Liver (tissue), 9 donors: ENCODE measurements around the gene ZPBP2. TPM values are rescaled to one million over a fixed set of nuclear protein-coding genes. Genes with fewer than 3 reads are reported as not detected.

Experiments used
- DNase-seq: peaks from one replicate; pipeline ENCODE4 v3.0.0-alpha.2; 2017; ENCODE audit warnings: low spot score
- H3K27ac ChIP-seq, 2 donors: one replicate each; pipeline ENCODE4 v1.7.0; 2013; ENCODE audit warnings: inconsistent platforms in 2 of 2, low read length in 2 of 2, control low read depth in 1 of 2, low read depth in 1 of 2, mild to moderate bottlenecking in 1 of 2
- H3K27me3 ChIP-seq, 4 donors: one replicate each; pipeline versions ENCODE4 v1.6.1 to v1.7.0; 2013; ENCODE audit warnings: low read length in 3 of 4, inconsistent platforms in 1 of 4, mild to moderate bottlenecking in 1 of 4, moderate library complexity in 1 of 4; ENCODE audit not compliant: control insufficient read depth in 4 of 4, insufficient read depth in 4 of 4
- H3K36me3 ChIP-seq, 4 donors: one replicate each; pipeline versions ENCODE4 v1.6.1 to v1.7.0; 2013; ENCODE audit warnings: low read length in 3 of 4, mild to moderate bottlenecking in 3 of 4, low read depth in 1 of 4, moderate library complexity in 1 of 4; ENCODE audit not compliant: control insufficient read depth in 4 of 4, insufficient read depth in 3 of 4
- H3K4me1 ChIP-seq, 4 donors: one replicate each; pipeline versions ENCODE4 v1.6.1 to v1.7.0; 2013; ENCODE audit warnings: low read length in 3 of 4, mild to moderate bottlenecking in 3 of 4, moderate library complexity in 1 of 4; ENCODE audit not compliant: control insufficient read depth in 4 of 4, insufficient read depth in 4 of 4
- H3K4me3 ChIP-seq, 3 donors: one replicate each; pipeline versions ENCODE4 v1.6.1 to v1.7.0; 2013; ENCODE audit warnings: low read length in 3 of 3, control low read depth in 1 of 3, low read depth in 1 of 3, mild to moderate bottlenecking in 1 of 3
- H3K9ac ChIP-seq, 2 donors: one replicate each; pipeline ENCODE4 v1.7.0; 2013; ENCODE audit warnings: low read length in 2 of 2, mild to moderate bottlenecking in 2 of 2, moderate library complexity in 2 of 2, control low read depth in 1 of 2, low read depth in 1 of 2
- H3K9me3 ChIP-seq, 4 donors: one replicate each; pipeline versions ENCODE4 v1.6.1 to v1.7.0; 2013; ENCODE audit warnings: low read length in 3 of 4; ENCODE audit not compliant: control insufficient read depth in 4 of 4
- EGR1 ChIP-seq, 2 donors: IDR thresholded peaks; 2 replicates each; pipeline ENCODE4 v1.6.1; 2016 to 2018; ENCODE audit warnings: antibody characterized with exemption in 2 of 2, low read depth in 2 of 2
- FOXA1 ChIP-seq: IDR thresholded peaks from 2 replicates; pipeline ENCODE4 v1.6.1; 2016; ENCODE audit warnings: antibody characterized with exemption
- FOXA2 ChIP-seq: IDR thresholded peaks from 2 replicates; pipeline ENCODE4 v1.6.1; 2016; ENCODE audit warnings: antibody characterized with exemption
- GABPA ChIP-seq, 2 donors: IDR thresholded peaks in 1 of 2; conservative IDR thresholded peaks in 1 of 2; 2 replicates each; pipeline ENCODE4 v1.6.1; 2016; ENCODE audit warnings: antibody characterized with exemption in 2 of 2, mild to moderate bottlenecking in 1 of 2, moderate library complexity in 1 of 2
- HNF4A ChIP-seq, 2 donors: conservative IDR thresholded peaks; 2 replicates each; pipeline ENCODE4 v1.6.1; 2016; ENCODE audit warnings: antibody characterized with exemption in 2 of 2, mild to moderate bottlenecking in 2 of 2
- HNF4G ChIP-seq: IDR thresholded peaks from 2 replicates; pipeline ENCODE4 v1.6.1; 2016; ENCODE audit warnings: antibody characterized with exemption
- JUND ChIP-seq, 2 donors: IDR thresholded peaks; 2 replicates each; pipeline ENCODE4 v1.6.1; 2016; ENCODE audit warnings: antibody characterized with exemption in 2 of 2
- NR2F2 ChIP-seq: IDR thresholded peaks from 2 replicates; pipeline ENCODE4 v1.6.1; 2016; ENCODE audit warnings: antibody characterized with exemption
- RAD21 ChIP-seq, 2 donors: IDR thresholded peaks; 2 replicates each; pipeline ENCODE4 v1.6.1; 2016; ENCODE audit warnings: antibody characterized with exemption in 2 of 2, mild to moderate bottlenecking in 2 of 2
- RXRA ChIP-seq, 2 donors: IDR thresholded peaks; 2 replicates each; pipeline ENCODE4 v1.6.1; 2017 to 2018; ENCODE audit warnings: antibody characterized with exemption in 2 of 2, mild to moderate bottlenecking in 1 of 2
- SP1 ChIP-seq: IDR thresholded peaks from 2 replicates; pipeline ENCODE4 v1.6.1; 2018; ENCODE audit warnings: antibody characterized with exemption, mild to moderate bottlenecking
- TAF1 ChIP-seq: conservative IDR thresholded peaks from 2 replicates; pipeline ENCODE4 v1.6.1; 2016; ENCODE audit warnings: antibody characterized with exemption, mild to moderate bottlenecking
- YY1 ChIP-seq: IDR thresholded peaks from 2 replicates; pipeline ENCODE4 v1.6.1; 2016; ENCODE audit warnings: antibody characterized with exemption, mild to moderate bottlenecking
- WGBS: extraction: QIAGEN DNeasy Blood & Tissue Kit; methylation state at CpG from one replicate; pipeline ENCODE4 v1.1.7; 2013; 5-methylcytosine and 5-hydroxymethylcytosine counted together
- polyA plus RNA-seq, 2 donors: library from polyadenylated mRNA; stranded (reverse) in 1 of 2; unstranded in 1 of 2; fragments of 200-250 nt in 1 of 2; fragments of >200 nt in 1 of 2; fragmentation: Nextera tagmentation in 1 of 2; extraction: Ambion mirVana in 1 of 2; gene quantifications; one replicate each; pipeline versions ENCODE4 v1.2.1 to v1.2.3, GENCODE V29; 2013 to 2015
- total RNA-seq, 2 donors: library from RNA; depleted of rRNA; stranded (reverse); fragments of >200 nt; gene quantifications; one replicate each; pipeline ENCODE4 v1.2.3, GENCODE V29; 2014
- TF ChIP-seq, protein P1 (sequence below): IDR thresholded peaks from 2 replicates; pipeline ENCODE4 v1.6.1; 2016; ENCODE audit warnings: antibody characterized with exemption
- TF ChIP-seq, protein P2 (sequence below): IDR thresholded peaks from 2 replicates; pipeline ENCODE4 v1.6.1; 2016; ENCODE audit warnings: antibody characterized with exemption, mild to moderate bottlenecking
- TF ChIP-seq, protein P3 (sequence below): IDR thresholded peaks from 2 replicates; pipeline ENCODE4 v1.6.1; 2016; ENCODE audit warnings: antibody characterized with exemption
- TF ChIP-seq, protein P4 (sequence below): IDR thresholded peaks from 2 replicates; pipeline ENCODE4 v1.6.1; 2016; ENCODE audit warnings: antibody characterized with exemption
- TF ChIP-seq, protein P5 (sequence below): fragments of 150-350 bp; IDR thresholded peaks from 2 replicates; pipeline ENCODE4 v1.5.1; 2017; ENCODE audit warnings: improper control_type of control experiment, low read depth, low read length; ENCODE audit not compliant: missing input control
- donor health status: healthy.
- donor health status: healthy.
- donor health status: healthy.
- donor health status: healthy.
- donor health status: healthy.

ZPBP2 gene
- total and polyA plus RNA-seq, 4 donors: not detected

DNA sequence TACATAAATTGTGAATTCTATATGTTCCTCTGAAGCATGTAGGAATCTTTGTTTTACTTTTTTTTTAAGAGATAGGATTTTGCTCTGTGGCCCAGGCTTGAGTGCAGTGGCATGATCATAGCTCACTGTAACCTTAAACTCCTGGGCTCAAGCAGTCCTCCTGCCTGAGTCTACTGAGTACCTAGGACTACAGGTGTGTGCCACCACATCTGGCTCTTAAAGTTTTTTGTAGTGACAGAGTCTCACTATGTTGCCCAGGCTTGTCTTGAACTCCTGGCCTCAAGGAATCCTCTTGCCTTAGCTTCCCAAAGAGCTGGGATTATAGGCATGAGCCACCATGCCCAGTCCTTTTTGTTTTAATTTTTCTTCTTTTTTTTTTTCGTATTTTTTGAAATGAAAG is 29.2 kb upstream of the ZPBP2 start (continued):
- TF ChIP-seq, protein P1, sequence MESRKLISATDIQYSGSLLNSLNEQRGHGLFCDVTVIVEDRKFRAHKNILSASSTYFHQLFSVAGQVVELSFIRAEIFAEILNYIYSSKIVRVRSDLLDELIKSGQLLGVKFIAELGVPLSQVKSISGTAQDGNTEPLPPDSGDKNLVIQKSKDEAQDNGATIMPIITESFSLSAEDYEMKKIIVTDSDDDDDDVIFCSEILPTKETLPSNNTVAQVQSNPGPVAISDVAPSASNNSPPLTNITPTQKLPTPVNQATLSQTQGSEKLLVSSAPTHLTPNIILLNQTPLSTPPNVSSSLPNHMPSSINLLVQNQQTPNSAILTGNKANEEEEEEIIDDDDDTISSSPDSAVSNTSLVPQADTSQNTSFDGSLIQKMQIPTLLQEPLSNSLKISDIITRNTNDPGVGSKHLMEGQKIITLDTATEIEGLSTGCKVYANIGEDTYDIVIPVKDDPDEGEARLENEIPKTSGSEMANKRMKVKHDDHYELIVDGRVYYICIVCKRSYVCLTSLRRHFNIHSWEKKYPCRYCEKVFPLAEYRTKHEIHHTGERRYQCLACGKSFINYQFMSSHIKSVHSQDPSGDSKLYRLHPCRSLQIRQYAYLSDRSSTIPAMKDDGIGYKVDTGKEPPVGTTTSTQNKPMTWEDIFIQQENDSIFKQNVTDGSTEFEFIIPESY: no peak
- TF ChIP-seq YY1 (no peak), TAF1 (no peak)

DNA sequence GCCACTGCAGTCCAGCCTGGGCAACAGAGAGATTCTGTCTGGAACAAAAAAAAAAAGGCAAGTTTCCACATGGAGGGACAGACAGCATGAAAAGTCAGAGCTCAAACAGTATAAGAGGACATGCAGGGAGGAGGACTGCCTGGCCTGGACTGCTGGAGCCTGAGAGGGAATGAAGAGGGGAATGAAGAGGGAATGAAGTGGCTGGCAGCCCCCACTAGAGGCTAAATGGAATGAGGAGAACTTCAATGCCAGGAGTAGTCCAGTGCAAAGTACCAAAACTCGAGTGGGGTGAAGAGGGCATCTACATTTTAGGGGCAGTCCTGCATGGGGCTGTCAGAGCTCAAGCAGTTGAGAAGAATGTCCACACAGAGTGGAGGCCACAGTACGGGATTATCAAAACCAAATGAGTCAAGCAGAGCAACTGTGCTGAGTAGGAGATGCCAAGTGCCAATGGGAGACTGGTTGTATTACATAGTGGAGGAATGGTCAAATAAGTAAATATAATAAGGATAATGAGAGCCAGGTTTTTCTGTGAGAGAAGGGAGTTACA is 26.8 kb upstream of the ZPBP2 start:
- H3K4me3 ChIP-seq: no peak overlapping the region
- 90% methylated on average over 2 of the region's 2 CpGs for WGBS
- H3K9ac ChIP-seq: no peak overlapping the region
- TF ChIP-seq RAD21 (IDR thresholded peaks at IDR 0.05): no peak
- no peak for TF ChIP-seq FOXA2
- TF ChIP-seq SP1: no peak
- no peak for TF ChIP-seq HNF4A (conservative IDR thresholded peaks at IDR 0.05)
- TF ChIP-seq TAF1: no peak
- no peak for TF ChIP-seq GABPA (IDR thresholded peaks at IDR 0.05 in 1 of 2, conservative IDR thresholded peaks at IDR 0.05 in 1 of 2)
- TF ChIP-seq YY1: no peak
- TF ChIP-seq JUND (IDR thresholded peaks at IDR 0.05): no peak
- TF ChIP-seq, protein P2, sequence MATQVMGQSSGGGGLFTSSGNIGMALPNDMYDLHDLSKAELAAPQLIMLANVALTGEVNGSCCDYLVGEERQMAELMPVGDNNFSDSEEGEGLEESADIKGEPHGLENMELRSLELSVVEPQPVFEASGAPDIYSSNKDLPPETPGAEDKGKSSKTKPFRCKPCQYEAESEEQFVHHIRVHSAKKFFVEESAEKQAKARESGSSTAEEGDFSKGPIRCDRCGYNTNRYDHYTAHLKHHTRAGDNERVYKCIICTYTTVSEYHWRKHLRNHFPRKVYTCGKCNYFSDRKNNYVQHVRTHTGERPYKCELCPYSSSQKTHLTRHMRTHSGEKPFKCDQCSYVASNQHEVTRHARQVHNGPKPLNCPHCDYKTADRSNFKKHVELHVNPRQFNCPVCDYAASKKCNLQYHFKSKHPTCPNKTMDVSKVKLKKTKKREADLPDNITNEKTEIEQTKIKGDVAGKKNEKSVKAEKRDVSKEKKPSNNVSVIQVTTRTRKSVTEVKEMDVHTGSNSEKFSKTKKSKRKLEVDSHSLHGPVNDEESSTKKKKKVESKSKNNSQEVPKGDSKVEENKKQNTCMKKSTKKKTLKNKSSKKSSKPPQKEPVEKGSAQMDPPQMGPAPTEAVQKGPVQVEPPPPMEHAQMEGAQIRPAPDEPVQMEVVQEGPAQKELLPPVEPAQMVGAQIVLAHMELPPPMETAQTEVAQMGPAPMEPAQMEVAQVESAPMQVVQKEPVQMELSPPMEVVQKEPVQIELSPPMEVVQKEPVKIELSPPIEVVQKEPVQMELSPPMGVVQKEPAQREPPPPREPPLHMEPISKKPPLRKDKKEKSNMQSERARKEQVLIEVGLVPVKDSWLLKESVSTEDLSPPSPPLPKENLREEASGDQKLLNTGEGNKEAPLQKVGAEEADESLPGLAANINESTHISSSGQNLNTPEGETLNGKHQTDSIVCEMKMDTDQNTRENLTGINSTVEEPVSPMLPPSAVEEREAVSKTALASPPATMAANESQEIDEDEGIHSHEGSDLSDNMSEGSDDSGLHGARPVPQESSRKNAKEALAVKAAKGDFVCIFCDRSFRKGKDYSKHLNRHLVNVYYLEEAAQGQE: no peak
- TF ChIP-seq FOXA1: no peak
- TF ChIP-seq, protein P3, sequence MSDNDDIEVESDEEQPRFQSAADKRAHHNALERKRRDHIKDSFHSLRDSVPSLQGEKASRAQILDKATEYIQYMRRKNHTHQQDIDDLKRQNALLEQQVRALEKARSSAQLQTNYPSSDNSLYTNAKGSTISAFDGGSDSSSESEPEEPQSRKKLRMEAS: no peak
- TF ChIP-seq, protein P4, sequence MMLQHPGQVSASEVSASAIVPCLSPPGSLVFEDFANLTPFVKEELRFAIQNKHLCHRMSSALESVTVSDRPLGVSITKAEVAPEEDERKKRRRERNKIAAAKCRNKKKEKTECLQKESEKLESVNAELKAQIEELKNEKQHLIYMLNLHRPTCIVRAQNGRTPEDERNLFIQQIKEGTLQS: no peak
- TF ChIP-seq NR2F2: no peak
- TF ChIP-seq, protein P1: no peak
- no peak for TF ChIP-seq HNF4G
- no peak for TF ChIP-seq RXRA (IDR thresholded peaks at IDR 0.05)
- no peak for TF ChIP-seq EGR1 (IDR thresholded peaks at IDR 0.05; ENCODE audit: low read depth in 2 of 2)
- TF ChIP-seq, protein P5, sequence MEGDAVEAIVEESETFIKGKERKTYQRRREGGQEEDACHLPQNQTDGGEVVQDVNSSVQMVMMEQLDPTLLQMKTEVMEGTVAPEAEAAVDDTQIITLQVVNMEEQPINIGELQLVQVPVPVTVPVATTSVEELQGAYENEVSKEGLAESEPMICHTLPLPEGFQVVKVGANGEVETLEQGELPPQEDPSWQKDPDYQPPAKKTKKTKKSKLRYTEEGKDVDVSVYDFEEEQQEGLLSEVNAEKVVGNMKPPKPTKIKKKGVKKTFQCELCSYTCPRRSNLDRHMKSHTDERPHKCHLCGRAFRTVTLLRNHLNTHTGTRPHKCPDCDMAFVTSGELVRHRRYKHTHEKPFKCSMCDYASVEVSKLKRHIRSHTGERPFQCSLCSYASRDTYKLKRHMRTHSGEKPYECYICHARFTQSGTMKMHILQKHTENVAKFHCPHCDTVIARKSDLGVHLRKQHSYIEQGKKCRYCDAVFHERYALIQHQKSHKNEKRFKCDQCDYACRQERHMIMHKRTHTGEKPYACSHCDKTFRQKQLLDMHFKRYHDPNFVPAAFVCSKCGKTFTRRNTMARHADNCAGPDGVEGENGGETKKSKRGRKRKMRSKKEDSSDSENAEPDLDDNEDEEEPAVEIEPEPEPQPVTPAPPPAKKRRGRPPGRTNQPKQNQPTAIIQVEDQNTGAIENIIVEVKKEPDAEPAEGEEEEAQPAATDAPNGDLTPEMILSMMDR: no peak
- DNase-seq: no peak
- H3K27me3 ChIP-seq: no peaks in the 10 kb centered on the region
- no peaks in the 10 kb centered on the region for H3K36me3 ChIP-seq
- H3K4me1 ChIP-seq: no peaks in the 10 kb centered on the region
- H3K9me3 ChIP-seq: no peaks in the 10 kb centered on the region
- no peak overlapping the region for H3K27ac ChIP-seq
